Stimulated activated CD4-positive, alpha-beta T cell treated with anti-CD3 and anti-CD28 coated beads, Interleukin-15, amount 100 ng/mL, for 1 hour (primary cell): Measurements from ENCODE around the gene GPATCH8.
"Not testable (repeated sequence)": the region's sequence is repeated elsewhere in the genome, so short reads cannot be mapped to it uniquely, and the experiment has no call there.

ENCODE experiments used
- DNase-seq, 2 donors: peaks; one replicate each; pipeline ENCODE4 v3.0.0-alpha.2; 2020; ENCODE audit warnings: low read depth in 1 of 2, low spot score in 1 of 2

Gene GPATCH8

GRCh38 chr17:44527954-44528353 is 24.7 kb upstream of the GPATCH8 start:
- DNase-seq: no peak

- DNase-seq: no peak
Measured at GRCh38 chr17:44527102-44527501, 23.9 kb upstream of the GPATCH8 start.

- no peak for DNase-seq
Measured at GRCh38 chr17:44523672-44523972, 20.4 kb upstream of the GPATCH8 start.

GRCh38 chr17:44522883-44523671 is 19.9 kb upstream of the GPATCH8 start:
- peak in 1 of 2 donors; percentile 42 for DNase-seq

- DNase-seq: no peak
Measured at GRCh38 chr17:44518032-44518431, 14.8 kb upstream of the GPATCH8 start.

GRCh38 chr17:44511241-44512134 is 8.3 kb upstream of the GPATCH8 start:
- DNase-seq: not testable (repeated sequence)

GRCh38 chr17:44506939-44507604 is 3.9 kb upstream of the GPATCH8 start:
- DNase-seq: not testable (repeated sequence)

- peak in 1 of 2 donors; percentile 2 for DNase-seq
Measured at GRCh38 chr17:44502598-44503146, 534 bp downstream of the GPATCH8 start.

GRCh38 chr17:44501866-44502375 is 1.3 kb downstream of the GPATCH8 start:
- no peak for DNase-seq

GRCh38 chr17:44499722-44500121 is 3.5 kb downstream of the GPATCH8 start:
- no peak for DNase-seq

GRCh38 chr17:44496815-44497214 is 6.4 kb downstream of the GPATCH8 start:
- DNase-seq: no peak

GRCh38 chr17:44493339-44493738 is 9.9 kb downstream of the GPATCH8 start:
- no peak for DNase-seq

- DNase-seq: no peak
Measured at GRCh38 chr17:44492706-44493272, 10.4 kb downstream of the GPATCH8 start.

- no peak for DNase-seq
Measured at GRCh38 chr17:44489581-44489980, 13.6 kb downstream of the GPATCH8 start.

GRCh38 chr17:44487170-44487569 is 16.0 kb downstream of the GPATCH8 start:
- DNase-seq: no peak

GRCh38 chr17:44473367-44473766 is 29.8 kb downstream of the GPATCH8 start:
- no peak for DNase-seq

GRCh38 chr17:44469676-44470075 is 33.5 kb downstream of the GPATCH8 start:
- DNase-seq: no peak

GRCh38 chr17:44467108-44467507 is 36.1 kb downstream of the GPATCH8 start:
- DNase-seq: no peak

GRCh38 chr17:44466339-44466738 is 36.9 kb downstream of the GPATCH8 start:
- DNase-seq: no peak

GRCh38 chr17:44465897-44466296 is 37.3 kb downstream of the GPATCH8 start:
- DNase-seq: no peak

GRCh38 chr17:44465276-44465675 is 37.9 kb downstream of the GPATCH8 start:
- no peak for DNase-seq
